Osteocyte (in vitro differentiated cells): Measurements from ENCODE around the gene VDR. TPM values are rescaled to one million over a fixed set of nuclear protein-coding genes. Genes with fewer than 3 reads are reported as not detected.
"Not testable (repeated sequence)": the region's sequence is repeated elsewhere in the genome, so short reads cannot be mapped to it uniquely, and the experiment has no call there.

Source experiments
- DNase-seq: peaks from one replicate; pipeline ENCODE4 v3.0.0; 2021; ENCODE audit warnings: mixed read lengths; ENCODE audit not compliant: unreplicated experiment; ENCODE audit errors: extremely low spot score
- H3K27ac Mint-ChIP-seq: one replicate; pipeline ENCODE4 v1.8.0; 2021; ENCODE audit warnings: mild to moderate bottlenecking, mixed read lengths; ENCODE audit not compliant: unreplicated experiment
- H3K27me3 Mint-ChIP-seq: one replicate; pipeline ENCODE4 v1.8.0; 2021; ENCODE audit warnings: mixed read lengths; ENCODE audit not compliant: unreplicated experiment
- H3K36me3 Mint-ChIP-seq: one replicate; pipeline ENCODE4 v1.8.0; 2021; ENCODE audit warnings: mixed read lengths; ENCODE audit not compliant: unreplicated experiment
- H3K4me1 Mint-ChIP-seq: one replicate; pipeline ENCODE4 v1.8.0; 2021; ENCODE audit warnings: mixed read lengths; ENCODE audit not compliant: unreplicated experiment
- H3K4me3 Mint-ChIP-seq: one replicate; pipeline ENCODE4 v1.8.0; 2021; ENCODE audit warnings: mild to moderate bottlenecking, moderate library complexity, mixed read lengths; ENCODE audit not compliant: unreplicated experiment
- H3K9me3 Mint-ChIP-seq: one replicate; pipeline ENCODE4 v1.8.0; 2021; ENCODE audit warnings: mixed read lengths; ENCODE audit not compliant: unreplicated experiment
- total RNA-seq: library from RNA; stranded (reverse); gene quantifications from 2 replicates; pipeline ENCODE4 v1.2.1, GENCODE V29; 2021
- TF ChIP-seq, protein P1 (sequence below): fragments of 200-600 bp; sonication (generic); IDR thresholded peaks from 2 replicates; pipeline ENCODE4 v1.5.0; 2021; ENCODE audit warnings: antibody characterized with exemption, mild to moderate bottlenecking, moderate library complexity

The VDR gene
- total RNA-seq, 1 donor from 2014 or later, result 2.7 TPM

DNA sequence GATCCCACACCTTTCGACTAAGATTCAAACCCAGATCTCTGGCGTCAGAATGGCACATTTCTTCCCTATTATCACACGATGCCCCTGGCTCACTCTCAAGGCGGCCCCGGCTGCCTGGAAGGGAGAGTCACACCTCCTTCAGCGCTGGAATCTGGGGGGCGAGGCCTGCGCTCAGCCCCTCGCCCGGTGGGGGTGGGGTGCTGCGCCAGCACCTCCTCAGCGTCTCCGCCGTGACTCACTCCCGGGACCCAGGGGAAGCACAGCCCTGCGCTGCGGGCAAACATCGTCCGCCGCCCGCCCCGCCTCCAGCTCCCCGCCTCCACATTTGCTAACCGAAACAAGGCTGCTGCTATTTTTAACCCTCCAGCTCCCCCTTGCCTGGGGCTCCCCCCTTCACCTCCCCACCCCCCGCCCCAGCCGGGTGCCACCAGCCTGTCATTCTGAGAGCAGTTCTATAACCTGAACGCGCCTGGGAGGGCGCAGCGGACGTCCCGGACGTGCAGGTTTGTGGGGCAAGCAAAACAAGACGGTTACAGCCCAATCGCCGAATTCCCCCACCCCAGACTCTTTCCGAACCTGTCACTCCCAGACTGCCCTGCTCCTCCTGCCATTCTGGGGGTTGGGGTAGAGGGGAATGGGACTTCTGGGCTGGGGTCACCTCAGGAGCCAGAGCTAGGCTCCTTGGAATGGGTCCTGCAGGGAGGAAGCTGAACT, 91.8 kb downstream of the VDR start:
- TF ChIP-seq, protein P1, sequence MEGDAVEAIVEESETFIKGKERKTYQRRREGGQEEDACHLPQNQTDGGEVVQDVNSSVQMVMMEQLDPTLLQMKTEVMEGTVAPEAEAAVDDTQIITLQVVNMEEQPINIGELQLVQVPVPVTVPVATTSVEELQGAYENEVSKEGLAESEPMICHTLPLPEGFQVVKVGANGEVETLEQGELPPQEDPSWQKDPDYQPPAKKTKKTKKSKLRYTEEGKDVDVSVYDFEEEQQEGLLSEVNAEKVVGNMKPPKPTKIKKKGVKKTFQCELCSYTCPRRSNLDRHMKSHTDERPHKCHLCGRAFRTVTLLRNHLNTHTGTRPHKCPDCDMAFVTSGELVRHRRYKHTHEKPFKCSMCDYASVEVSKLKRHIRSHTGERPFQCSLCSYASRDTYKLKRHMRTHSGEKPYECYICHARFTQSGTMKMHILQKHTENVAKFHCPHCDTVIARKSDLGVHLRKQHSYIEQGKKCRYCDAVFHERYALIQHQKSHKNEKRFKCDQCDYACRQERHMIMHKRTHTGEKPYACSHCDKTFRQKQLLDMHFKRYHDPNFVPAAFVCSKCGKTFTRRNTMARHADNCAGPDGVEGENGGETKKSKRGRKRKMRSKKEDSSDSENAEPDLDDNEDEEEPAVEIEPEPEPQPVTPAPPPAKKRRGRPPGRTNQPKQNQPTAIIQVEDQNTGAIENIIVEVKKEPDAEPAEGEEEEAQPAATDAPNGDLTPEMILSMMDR, result no peak
- peak overlapping the region; percentile 61 for H3K4me3 Mint-ChIP-seq
- H3K27ac Mint-ChIP-seq, result peak overlapping the region; percentile 97
- H3K4me1 Mint-ChIP-seq, result peaks cover 94% of the 10 kb centered on the region
- no peaks in the 10 kb centered on the region for H3K27me3 Mint-ChIP-seq
- DNase-seq, result peak; percentile 94
- peaks cover 2% of the 10 kb centered on the region for H3K36me3 Mint-ChIP-seq
- H3K9me3 Mint-ChIP-seq, result no peaks in the 10 kb centered on the region

DNA sequence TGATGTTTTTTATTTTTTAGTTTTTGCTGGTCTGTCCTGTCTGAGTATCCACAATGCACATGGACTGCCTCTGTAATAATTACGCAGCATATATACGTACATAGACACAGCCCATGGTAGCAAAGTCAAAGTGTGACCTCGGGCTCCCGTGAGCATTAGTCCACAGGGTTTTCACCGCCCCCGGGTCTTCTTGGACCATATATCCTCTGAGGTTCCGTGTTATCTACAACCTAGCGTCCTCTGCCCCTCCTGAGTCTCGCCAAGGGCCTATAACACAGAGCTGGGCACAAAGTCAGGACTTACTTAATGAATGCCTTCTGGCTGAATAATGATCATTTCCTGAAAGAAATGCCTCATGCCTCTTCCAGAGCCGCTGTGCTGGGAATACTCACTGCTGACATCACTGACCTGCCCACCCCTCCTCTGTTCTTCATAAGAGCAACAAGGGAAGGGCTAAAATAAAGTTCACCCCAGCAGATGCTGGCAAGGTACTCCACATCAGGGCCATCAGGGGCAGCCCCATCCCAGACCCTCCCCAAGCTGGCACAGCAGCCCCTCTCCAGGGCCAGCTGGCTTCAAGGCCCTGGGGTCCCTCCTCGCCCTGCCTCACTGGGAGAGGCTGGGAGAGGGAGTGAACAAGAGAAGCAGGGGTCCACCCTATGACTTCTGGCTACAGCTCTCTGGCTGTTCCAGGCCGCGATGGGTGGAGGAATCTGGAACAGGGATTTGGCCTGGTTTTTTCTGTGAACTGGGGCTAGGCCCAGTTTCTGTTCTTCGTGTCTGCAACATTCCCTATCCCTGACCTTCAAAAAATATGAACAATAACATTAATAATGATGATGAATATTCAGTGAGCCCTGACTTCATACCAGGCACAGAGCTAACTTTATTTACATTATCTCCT, 93.0 kb downstream of the VDR start:
- TF ChIP-seq, protein P1, result no peak
- DNase-seq, result no peak
- Mint-ChIP-seq H3K27me3 (no peaks in the 10 kb centered on the region), H3K27ac (peak overlapping the region; percentile 97), H3K36me3 (peaks cover 2% of the 10 kb centered on the region), H3K4me3 (peak overlapping the region; percentile 61), H3K9me3 (no peaks in the 10 kb centered on the region), H3K4me1 (peaks cover 92% of the 10 kb centered on the region)

DNA sequence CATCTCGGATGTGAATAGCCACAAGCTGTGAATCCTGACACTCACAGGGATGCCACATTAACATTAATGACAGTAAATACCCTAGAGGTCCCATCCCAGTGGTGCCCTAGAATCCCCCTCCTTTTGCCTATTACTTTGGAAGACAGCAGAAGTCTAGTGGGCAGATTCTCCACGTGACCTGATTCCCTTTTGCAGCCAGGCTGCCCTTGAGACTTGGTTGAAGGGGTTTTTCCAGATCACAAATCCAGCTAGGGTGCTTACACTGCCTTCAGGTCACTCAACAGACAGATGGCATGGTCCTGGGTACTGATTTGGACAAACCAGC, 93.8 kb downstream of the VDR start:
- DNase-seq, result no peak
- H3K4me3 Mint-ChIP-seq, result no peak overlapping the region
- TF ChIP-seq, protein P1, result no peak

DNA sequence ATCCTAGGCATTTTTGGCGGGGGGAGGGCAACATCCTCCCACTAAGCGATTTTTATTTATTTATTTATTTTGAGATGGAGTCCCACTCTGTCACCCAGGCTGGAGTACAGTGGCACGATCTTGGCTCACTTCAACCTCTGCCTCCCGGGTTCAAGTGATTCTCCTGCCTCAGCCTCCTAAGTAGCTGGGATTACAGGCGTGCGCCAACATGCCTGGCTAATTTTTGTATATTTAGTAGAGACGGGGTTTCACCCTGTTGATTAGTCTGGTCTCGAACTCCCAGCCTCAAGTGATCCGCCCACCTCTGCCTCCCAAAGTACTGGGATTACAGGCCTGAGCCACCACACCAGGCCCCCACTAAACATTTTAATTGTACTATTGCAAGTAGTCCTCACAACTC, 95.3 kb downstream of the VDR start:
- not testable (repeated sequence) for H3K4me3 Mint-ChIP-seq, H3K27me3 Mint-ChIP-seq, H3K9me3 Mint-ChIP-seq, DNase-seq, H3K36me3 Mint-ChIP-seq
- peak overlapping the region; percentile 97 for H3K27ac Mint-ChIP-seq
- H3K4me1 Mint-ChIP-seq, result peaks cover 83% of the 10 kb centered on the region

More for the DNA sequence above, 93.8 kb downstream of the VDR start:
- peak overlapping the region; percentile 97 for H3K27ac Mint-ChIP-seq
- H3K9me3 Mint-ChIP-seq, result no peaks in the 10 kb centered on the region
- no peaks in the 10 kb centered on the region for H3K27me3 Mint-ChIP-seq
- peaks cover 2% of the 10 kb centered on the region for H3K36me3 Mint-ChIP-seq
- H3K4me1 Mint-ChIP-seq, result peaks cover 85% of the 10 kb centered on the region

DNA sequence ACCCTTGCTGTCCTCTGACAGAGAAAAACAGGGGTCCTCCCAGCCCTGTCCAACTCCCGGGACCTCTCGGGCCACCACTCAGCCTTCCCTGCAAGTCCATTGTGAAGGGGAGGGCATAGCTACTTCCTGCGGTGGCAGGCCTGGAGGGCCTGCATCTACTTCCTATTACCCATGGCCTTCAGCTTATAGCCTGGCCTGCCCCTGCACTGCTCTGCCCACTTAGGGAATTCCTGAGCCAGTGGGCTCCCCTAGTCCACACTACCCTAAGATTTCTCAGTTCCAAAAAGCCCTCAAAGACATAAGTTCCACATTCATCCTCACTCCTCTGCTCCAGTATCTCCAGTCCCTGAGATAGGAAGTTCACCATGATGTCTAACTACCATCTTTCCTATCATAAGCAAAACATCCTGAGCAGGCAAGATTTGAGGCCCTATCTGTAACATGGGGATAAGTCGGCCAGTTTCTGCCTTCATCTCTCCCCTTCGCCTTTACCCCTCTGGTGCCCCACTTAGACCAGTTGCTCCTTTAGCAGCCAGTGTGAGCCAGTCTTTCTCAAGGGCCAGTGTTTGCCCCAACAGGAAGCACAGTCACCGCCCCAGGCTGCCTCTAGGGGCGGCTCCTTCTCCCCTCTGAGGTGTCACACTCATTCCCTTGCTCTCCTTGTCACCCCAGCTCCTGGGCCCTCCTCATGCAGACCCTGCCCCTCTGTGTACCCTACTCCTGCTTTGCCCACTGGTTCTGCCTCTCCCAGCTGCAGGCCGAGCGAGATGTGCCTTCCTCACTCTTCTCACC, 96.0 kb downstream of the VDR start:
- H3K4me3 Mint-ChIP-seq, result no peak overlapping the region
- TF ChIP-seq, protein P1, result no peak
- peak overlapping the region; percentile 86 for H3K27ac Mint-ChIP-seq
- H3K36me3 Mint-ChIP-seq, result peaks cover 7% of the 10 kb centered on the region
- peaks cover 77% of the 10 kb centered on the region for H3K4me1 Mint-ChIP-seq
- no peaks in the 10 kb centered on the region for H3K27me3 Mint-ChIP-seq
- H3K9me3 Mint-ChIP-seq, result no peaks in the 10 kb centered on the region
- DNase-seq, result no peak
